ENCODE results near the gene ATG4B. TPM values are rescaled to one million over a fixed set of nuclear protein-coding genes. Genes with fewer than 3 reads are reported as not detected.

The ATG4B gene
- polyA plus RNA-seq, 1 experiment: 82.4 TPM

DNA sequence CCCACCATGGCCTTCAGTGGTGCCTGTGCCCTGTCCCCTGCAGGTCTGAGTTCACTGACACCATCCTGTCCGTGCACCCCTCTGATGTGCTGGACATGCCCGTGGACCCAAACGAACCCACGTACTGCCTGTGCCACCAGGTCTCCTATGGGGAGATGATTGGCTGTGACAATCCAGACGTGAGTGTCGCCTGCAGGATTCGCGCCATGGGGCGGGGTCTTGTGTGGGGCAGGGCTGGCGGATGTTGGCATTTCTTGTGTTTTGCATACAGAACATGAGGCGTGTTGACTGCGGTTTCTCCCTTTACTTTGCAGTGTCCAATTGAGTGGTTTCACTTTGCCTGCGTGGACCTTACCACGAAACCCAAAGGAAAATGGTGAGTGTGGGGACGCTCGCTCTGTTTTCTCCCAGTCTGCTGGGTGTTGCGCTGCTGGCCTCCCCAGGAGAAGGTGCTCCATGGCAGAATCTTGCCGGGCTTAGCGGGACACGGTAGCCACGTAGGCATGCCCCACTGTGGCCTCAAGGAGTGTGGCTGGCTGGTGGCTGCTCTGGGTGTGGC, 85.5 kb downstream of the ATG4B start:
- Histone ChIP-seq H3K4me3 (ENCODE audit: low read depth, low read length) (no peak overlapping the region), H3K27me3 (ENCODE audit: control insufficient read depth, insufficient read depth, low read length) (no peaks in the 10 kb centered on the region), H3K9me3 (ENCODE audit: control insufficient read depth, insufficient read depth, low read length) (peaks cover 35% of the 10 kb centered on the region), H3K27ac (ENCODE audit: low read depth, low read length) (no peak overlapping the region)
- DNase-seq (ENCODE audit: low read depth, low spot score): no peak
- POLR2A ChIA-PET: no interaction called here
- TF ChIP-seq, protein P1, sequence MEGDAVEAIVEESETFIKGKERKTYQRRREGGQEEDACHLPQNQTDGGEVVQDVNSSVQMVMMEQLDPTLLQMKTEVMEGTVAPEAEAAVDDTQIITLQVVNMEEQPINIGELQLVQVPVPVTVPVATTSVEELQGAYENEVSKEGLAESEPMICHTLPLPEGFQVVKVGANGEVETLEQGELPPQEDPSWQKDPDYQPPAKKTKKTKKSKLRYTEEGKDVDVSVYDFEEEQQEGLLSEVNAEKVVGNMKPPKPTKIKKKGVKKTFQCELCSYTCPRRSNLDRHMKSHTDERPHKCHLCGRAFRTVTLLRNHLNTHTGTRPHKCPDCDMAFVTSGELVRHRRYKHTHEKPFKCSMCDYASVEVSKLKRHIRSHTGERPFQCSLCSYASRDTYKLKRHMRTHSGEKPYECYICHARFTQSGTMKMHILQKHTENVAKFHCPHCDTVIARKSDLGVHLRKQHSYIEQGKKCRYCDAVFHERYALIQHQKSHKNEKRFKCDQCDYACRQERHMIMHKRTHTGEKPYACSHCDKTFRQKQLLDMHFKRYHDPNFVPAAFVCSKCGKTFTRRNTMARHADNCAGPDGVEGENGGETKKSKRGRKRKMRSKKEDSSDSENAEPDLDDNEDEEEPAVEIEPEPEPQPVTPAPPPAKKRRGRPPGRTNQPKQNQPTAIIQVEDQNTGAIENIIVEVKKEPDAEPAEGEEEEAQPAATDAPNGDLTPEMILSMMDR (IDR thresholded peaks at IDR 0.05; ENCODE audit: low read depth, low read length): no peak
- CTCF ChIA-PET: no interaction called here

Other genes starting within 250 kb of the ATG4B start
- gene STK25, start 129.1 kb upstream of the ATG4B start, polyA plus RNA-seq (2011; rRNA removed): 216 and 302 TPM in 2 replicates
- gene BOK, start 78.9 kb upstream of the ATG4B start, polyA plus RNA-seq (2011; rRNA removed): 18.6 and 28.0 TPM in 2 replicates
- 23.7 and 34.1 TPM in 2 replicates for gene THAP4, start 535 bp upstream of the ATG4B start, polyA plus RNA-seq (2011; rRNA removed)
- 28.4 and 29.6 TPM in 2 replicates for gene DTYMK, start 49.1 kb downstream of the ATG4B start, polyA plus RNA-seq (2011; rRNA removed)
- gene ING5, start 64.3 kb downstream of the ATG4B start, polyA plus RNA-seq (2011; rRNA removed): 22.4 and 23.9 TPM in 2 replicates
- 7.3 and 9.5 TPM in 2 replicates for gene D2HGDH, start 96.9 kb downstream of the ATG4B start, polyA plus RNA-seq (2011; rRNA removed)
- not detected in 2 replicates for gene GAL3ST2, start 139.1 kb downstream of the ATG4B start, polyA plus RNA-seq (2011; rRNA removed)
- gene NEU4, start 171.5 kb downstream of the ATG4B start, polyA plus RNA-seq (2011; rRNA removed): not detected in 2 replicates
- not detected in 2 replicates for gene PDCD1, start 221.2 kb downstream of the ATG4B start, polyA plus RNA-seq (2011; rRNA removed)
- not detected in 2 replicates for gene RTP5, start 232.0 kb downstream of the ATG4B start, polyA plus RNA-seq (2011; rRNA removed)